WTC11 (cell line): ENCODE data around the gene NUP50. TPM values are rescaled to one million over a fixed set of nuclear protein-coding genes. Genes with fewer than 3 reads are reported as not detected.

Experiments used
- ATAC-seq: fragments of 200-7000 bp; cut with Tn5 transposase; 2 replicates; pipeline ENCODE4 v1.10.0; 2021; ENCODE audit warnings: mild to moderate bottlenecking, moderate library complexity
- CTCF ChIA-PET: fragments of 300-600 bp; sonication (Branson Sonifier 250); formaldehyde crosslinking; loops from one replicate; lab custom pipeline; 2021; ENCODE audit warnings: antibody characterized with exemption; lab: Charles Lee
- POLR2A ChIA-PET: fragments of 350-600 bp; sonication (Branson Sonifier 250); formaldehyde crosslinking; loops from one replicate; lab custom pipeline; 2021; ENCODE audit warnings: antibody characterized with exemption; lab: Charles Lee
- DNase-seq: peaks from one replicate; pipeline ENCODE4 v3.0.0; 2021; ENCODE audit warnings: low spot score
- H3K27ac Mint-ChIP-seq: 2 replicates; pipeline ENCODE4 v1.8.0; 2021; ENCODE audit warnings: mixed read lengths
- H3K27me3 Mint-ChIP-seq: 2 replicates; pipeline ENCODE4 v1.8.0; 2021; ENCODE audit warnings: low read depth, mild to moderate bottlenecking, moderate library complexity, mixed read lengths
- H3K36me3 Mint-ChIP-seq: 2 replicates; pipeline ENCODE4 v1.8.0; 2021; ENCODE audit warnings: mixed read lengths
- H3K4me1 Mint-ChIP-seq: 2 replicates; pipeline ENCODE4 v1.8.0; 2022; ENCODE audit warnings: mixed read lengths
- H3K4me3 Mint-ChIP-seq: 2 replicates; pipeline ENCODE4 v1.8.0; 2021; ENCODE audit warnings: mild to moderate bottlenecking, moderate library complexity, mixed read lengths
- H3K9me3 Mint-ChIP-seq: 2 replicates; pipeline ENCODE4 v1.8.0; 2021; ENCODE audit warnings: mixed read lengths
- ATF1 ChIP-seq: sonication (generic); formaldehyde crosslinking; IDR thresholded peaks from 2 replicates; pipeline ENCODE4 v1.8.1; 2023; ENCODE audit warnings: mild to moderate bottlenecking, moderate library complexity, missing genetic modification reagents
- ATF2 ChIP-seq: sonication (generic); formaldehyde crosslinking; IDR thresholded peaks from 2 replicates; pipeline ENCODE4 v1.8.1; 2022; ENCODE audit warnings: low read depth, missing genetic modification reagents, borderline replicate concordance
- CBFB ChIP-seq: sonication (generic); formaldehyde crosslinking; IDR thresholded peaks from 2 replicates; pipeline ENCODE4 v1.8.1; 2022; ENCODE audit warnings: mild to moderate bottlenecking, low read depth, missing genetic modification reagents
- ELF4 ChIP-seq: sonication (generic); formaldehyde crosslinking; IDR thresholded peaks from 2 replicates; pipeline ENCODE4 v1.8.1; 2022; ENCODE audit warnings: low read depth, mild to moderate bottlenecking, moderate library complexity, missing genetic modification reagents
- ETV6 ChIP-seq: sonication (generic); formaldehyde crosslinking; IDR thresholded peaks from 2 replicates; pipeline ENCODE4 v1.8.1; 2022; ENCODE audit warnings: mild to moderate bottlenecking, missing genetic modification reagents
- FOXP1 ChIP-seq: sonication (generic); formaldehyde crosslinking; IDR thresholded peaks from 2 replicates; pipeline ENCODE4 v1.8.0; 2022; ENCODE audit warnings: missing genetic modification reagents, mild to moderate bottlenecking, moderate library complexity, borderline replicate concordance
- GTF2I ChIP-seq: fragments of 250-450 bp; sonication (Bioruptor Pico); conservative IDR thresholded peaks from 2 replicates; pipeline ENCODE4 v1.4.0; 2021; ENCODE audit warnings: mild to moderate bottlenecking
- KAT7 ChIP-seq: sonication (generic); formaldehyde crosslinking; IDR thresholded peaks from 2 replicates; pipeline ENCODE4 v1.8.1; 2023; ENCODE audit warnings: missing genetic modification reagents, mild to moderate bottlenecking, borderline replicate concordance
- MXD4 ChIP-seq: fragments of 250-450 bp; sonication (Bioruptor Pico); IDR thresholded peaks from 2 replicates; pipeline ENCODE4 v1.8.0; 2021; ENCODE audit warnings: mild to moderate bottlenecking, moderate library complexity, borderline replicate concordance
- NFE2L1 ChIP-seq: sonication (generic); formaldehyde crosslinking; IDR thresholded peaks from 2 replicates; pipeline ENCODE4 v1.8.1; 2023; ENCODE audit warnings: missing genetic modification reagents
- SMAD3 ChIP-seq: sonication (generic); formaldehyde crosslinking; IDR thresholded peaks from 2 replicates; pipeline ENCODE4 v1.8.0; 2022; ENCODE audit warnings: missing genetic modification reagents, mild to moderate bottlenecking, borderline replicate concordance
- SOX15 ChIP-seq: fragments of 250-450 bp; sonication (Bioruptor Pico); IDR thresholded peaks from 2 replicates; pipeline ENCODE4 v1.9.0; 2021; ENCODE audit warnings: mild to moderate bottlenecking
- TCF7 ChIP-seq: sonication (generic); formaldehyde crosslinking; IDR thresholded peaks from 2 replicates; pipeline ENCODE4 v1.8.0; 2022; ENCODE audit warnings: mild to moderate bottlenecking, low read depth, missing genetic modification reagents, moderate library complexity
- ZBTB21 ChIP-seq: sonication (generic); formaldehyde crosslinking; IDR thresholded peaks from 2 replicates; pipeline ENCODE4 v1.8.1; 2023; ENCODE audit warnings: mild to moderate bottlenecking, missing genetic modification reagents, borderline replicate concordance
- ZNF423 ChIP-seq: fragments of 250-450 bp; sonication (Bioruptor Pico); IDR thresholded peaks from 2 replicates; pipeline ENCODE4 v2.1.2; 2022; ENCODE audit warnings: mild to moderate bottlenecking, moderate library complexity
- total RNA-seq: library from RNA; stranded (reverse); gene quantifications from 3 replicates; pipeline ENCODE4 v1.2.3, GENCODE V29; 2021
- TF ChIP-seq, protein P1 (sequence below): sonication (generic); formaldehyde crosslinking; IDR thresholded peaks from 2 replicates; pipeline ENCODE4 v1.8.1; 2022; ENCODE audit warnings: mild to moderate bottlenecking, missing genetic modification reagents, moderate library complexity, borderline replicate concordance
- TF ChIP-seq, protein P2 (sequence below): fragments of 250-450 bp; sonication (Bioruptor Pico); conservative IDR thresholded peaks from 2 replicates; pipeline ENCODE4 v1.9.0; 2021; ENCODE audit warnings: mild to moderate bottlenecking
- TF ChIP-seq, protein P3 (sequence below): sonication (generic); formaldehyde crosslinking; IDR thresholded peaks from 2 replicates; pipeline ENCODE4 v1.8.0; 2022; ENCODE audit warnings: mild to moderate bottlenecking, missing genetic modification reagents
- TF ChIP-seq, protein P4 (sequence below): fragments of 250-450 bp; sonication (Bioruptor Pico); IDR thresholded peaks from 2 replicates; pipeline ENCODE4 v1.9.0; 2021; ENCODE audit warnings: mild to moderate bottlenecking, borderline replicate concordance
- TF ChIP-seq, protein P5 (sequence below): sonication (generic); formaldehyde crosslinking; IDR thresholded peaks from 2 replicates; pipeline ENCODE4 v1.8.0; 2022; ENCODE audit warnings: missing genetic modification reagents

Gene NUP50
- total RNA-seq, 1 experiment from 2014 or later = 131 TPM

- ATAC-seq = no peak
- no peak overlapping the region for H3K27ac Mint-ChIP-seq
- no peaks in the 10 kb centered on the region for H3K27me3 Mint-ChIP-seq
- H3K4me3 Mint-ChIP-seq = no peak overlapping the region
- H3K4me1 Mint-ChIP-seq = peaks cover 37% of the 10 kb centered on the region
- ChIA-PET POLR2A (no interaction called here), CTCF (no interaction called here)
- DNase-seq = no peak
- H3K36me3 Mint-ChIP-seq = peaks cover 4% of the 10 kb centered on the region; the same call in 1 of the 2 replicates
- no peak for TF ChIP-seq SOX15
- TF ChIP-seq ZBTB21 (CRISPR knock-in tag) = no peak
- TF ChIP-seq, protein P1, sequence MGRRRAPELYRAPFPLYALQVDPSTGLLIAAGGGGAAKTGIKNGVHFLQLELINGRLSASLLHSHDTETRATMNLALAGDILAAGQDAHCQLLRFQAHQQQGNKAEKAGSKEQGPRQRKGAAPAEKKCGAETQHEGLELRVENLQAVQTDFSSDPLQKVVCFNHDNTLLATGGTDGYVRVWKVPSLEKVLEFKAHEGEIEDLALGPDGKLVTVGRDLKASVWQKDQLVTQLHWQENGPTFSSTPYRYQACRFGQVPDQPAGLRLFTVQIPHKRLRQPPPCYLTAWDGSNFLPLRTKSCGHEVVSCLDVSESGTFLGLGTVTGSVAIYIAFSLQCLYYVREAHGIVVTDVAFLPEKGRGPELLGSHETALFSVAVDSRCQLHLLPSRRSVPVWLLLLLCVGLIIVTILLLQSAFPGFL (CRISPR knock-in tag) = no peak
- TF ChIP-seq ZNF423 (CRISPR knock-in tag) = no peak
- TF ChIP-seq TCF7 (CRISPR knock-in tag) = no peak
- TF ChIP-seq FOXP1 = no peak
- TF ChIP-seq, protein P2, sequence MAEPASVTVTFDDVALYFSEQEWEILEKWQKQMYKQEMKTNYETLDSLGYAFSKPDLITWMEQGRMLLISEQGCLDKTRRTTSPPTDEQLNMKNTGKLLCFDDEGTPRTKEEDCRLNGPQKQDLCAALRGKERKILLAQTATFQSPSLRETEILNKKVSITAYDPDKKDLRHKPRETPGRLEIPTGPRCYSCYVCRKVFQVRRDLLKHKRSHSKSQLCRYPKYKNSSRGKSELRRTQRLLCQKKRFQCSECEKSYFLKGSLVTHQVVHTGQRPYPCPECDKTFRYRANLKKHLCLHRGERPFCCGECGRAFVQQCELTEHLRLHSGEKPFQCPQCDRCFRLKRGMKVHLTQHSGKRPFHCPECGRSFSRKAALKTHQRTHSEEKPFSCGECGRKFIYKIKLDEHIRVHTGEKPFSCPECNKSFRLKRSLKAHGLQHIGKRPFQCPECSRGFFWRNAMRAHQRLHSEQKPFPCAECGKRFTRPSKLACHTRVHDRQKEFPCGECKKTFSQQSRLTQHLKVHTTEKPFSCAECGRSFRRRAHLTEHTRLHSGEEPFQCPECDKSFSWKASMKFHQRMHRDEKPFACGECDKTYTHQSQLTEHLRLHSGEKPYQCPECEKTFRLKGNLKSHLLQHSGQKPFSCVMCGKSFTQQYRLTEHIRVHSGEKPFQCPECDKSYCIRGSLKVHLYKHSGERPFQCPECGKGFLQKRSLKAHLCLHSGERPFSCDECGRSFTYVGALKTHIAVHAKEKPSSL (CRISPR knock-in tag) = no peak
- no peak for TF ChIP-seq NFE2L1 (CRISPR knock-in tag)
- no peak for TF ChIP-seq KAT7 (CRISPR knock-in tag)
- H3K9me3 Mint-ChIP-seq = no peaks in the 10 kb centered on the region
These were observed 31.9 kb downstream of the NUP50 start for GRCh38 chr22:45195616-45196015.

GRCh38 chr22:45196308-45196707 is 32.6 kb downstream of the NUP50 start:
- Mint-ChIP-seq H3K4me1 (peaks cover 37% of the 10 kb centered on the region), H3K36me3 (peaks cover 4% of the 10 kb centered on the region; the same call in 1 of the 2 replicates)
- ChIA-PET CTCF (no interaction called here), POLR2A (no interaction called here)
- TF ChIP-seq, protein P3, sequence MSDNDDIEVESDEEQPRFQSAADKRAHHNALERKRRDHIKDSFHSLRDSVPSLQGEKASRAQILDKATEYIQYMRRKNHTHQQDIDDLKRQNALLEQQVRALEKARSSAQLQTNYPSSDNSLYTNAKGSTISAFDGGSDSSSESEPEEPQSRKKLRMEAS = no peak
- TF ChIP-seq ATF1 (CRISPR knock-in tag) = no peak
- TF ChIP-seq CBFB (CRISPR knock-in tag) = no peak
- no peak for TF ChIP-seq GTF2I (CRISPR knock-in tag)
- TF ChIP-seq, protein P4, sequence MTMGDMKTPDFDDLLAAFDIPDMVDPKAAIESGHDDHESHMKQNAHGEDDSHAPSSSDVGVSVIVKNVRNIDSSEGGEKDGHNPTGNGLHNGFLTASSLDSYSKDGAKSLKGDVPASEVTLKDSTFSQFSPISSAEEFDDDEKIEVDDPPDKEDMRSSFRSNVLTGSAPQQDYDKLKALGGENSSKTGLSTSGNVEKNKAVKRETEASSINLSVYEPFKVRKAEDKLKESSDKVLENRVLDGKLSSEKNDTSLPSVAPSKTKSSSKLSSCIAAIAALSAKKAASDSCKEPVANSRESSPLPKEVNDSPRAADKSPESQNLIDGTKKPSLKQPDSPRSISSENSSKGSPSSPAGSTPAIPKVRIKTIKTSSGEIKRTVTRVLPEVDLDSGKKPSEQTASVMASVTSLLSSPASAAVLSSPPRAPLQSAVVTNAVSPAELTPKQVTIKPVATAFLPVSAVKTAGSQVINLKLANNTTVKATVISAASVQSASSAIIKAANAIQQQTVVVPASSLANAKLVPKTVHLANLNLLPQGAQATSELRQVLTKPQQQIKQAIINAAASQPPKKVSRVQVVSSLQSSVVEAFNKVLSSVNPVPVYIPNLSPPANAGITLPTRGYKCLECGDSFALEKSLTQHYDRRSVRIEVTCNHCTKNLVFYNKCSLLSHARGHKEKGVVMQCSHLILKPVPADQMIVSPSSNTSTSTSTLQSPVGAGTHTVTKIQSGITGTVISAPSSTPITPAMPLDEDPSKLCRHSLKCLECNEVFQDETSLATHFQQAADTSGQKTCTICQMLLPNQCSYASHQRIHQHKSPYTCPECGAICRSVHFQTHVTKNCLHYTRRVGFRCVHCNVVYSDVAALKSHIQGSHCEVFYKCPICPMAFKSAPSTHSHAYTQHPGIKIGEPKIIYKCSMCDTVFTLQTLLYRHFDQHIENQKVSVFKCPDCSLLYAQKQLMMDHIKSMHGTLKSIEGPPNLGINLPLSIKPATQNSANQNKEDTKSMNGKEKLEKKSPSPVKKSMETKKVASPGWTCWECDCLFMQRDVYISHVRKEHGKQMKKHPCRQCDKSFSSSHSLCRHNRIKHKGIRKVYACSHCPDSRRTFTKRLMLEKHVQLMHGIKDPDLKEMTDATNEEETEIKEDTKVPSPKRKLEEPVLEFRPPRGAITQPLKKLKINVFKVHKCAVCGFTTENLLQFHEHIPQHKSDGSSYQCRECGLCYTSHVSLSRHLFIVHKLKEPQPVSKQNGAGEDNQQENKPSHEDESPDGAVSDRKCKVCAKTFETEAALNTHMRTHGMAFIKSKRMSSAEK (CRISPR knock-in tag) = no peak
- TF ChIP-seq, protein P5, sequence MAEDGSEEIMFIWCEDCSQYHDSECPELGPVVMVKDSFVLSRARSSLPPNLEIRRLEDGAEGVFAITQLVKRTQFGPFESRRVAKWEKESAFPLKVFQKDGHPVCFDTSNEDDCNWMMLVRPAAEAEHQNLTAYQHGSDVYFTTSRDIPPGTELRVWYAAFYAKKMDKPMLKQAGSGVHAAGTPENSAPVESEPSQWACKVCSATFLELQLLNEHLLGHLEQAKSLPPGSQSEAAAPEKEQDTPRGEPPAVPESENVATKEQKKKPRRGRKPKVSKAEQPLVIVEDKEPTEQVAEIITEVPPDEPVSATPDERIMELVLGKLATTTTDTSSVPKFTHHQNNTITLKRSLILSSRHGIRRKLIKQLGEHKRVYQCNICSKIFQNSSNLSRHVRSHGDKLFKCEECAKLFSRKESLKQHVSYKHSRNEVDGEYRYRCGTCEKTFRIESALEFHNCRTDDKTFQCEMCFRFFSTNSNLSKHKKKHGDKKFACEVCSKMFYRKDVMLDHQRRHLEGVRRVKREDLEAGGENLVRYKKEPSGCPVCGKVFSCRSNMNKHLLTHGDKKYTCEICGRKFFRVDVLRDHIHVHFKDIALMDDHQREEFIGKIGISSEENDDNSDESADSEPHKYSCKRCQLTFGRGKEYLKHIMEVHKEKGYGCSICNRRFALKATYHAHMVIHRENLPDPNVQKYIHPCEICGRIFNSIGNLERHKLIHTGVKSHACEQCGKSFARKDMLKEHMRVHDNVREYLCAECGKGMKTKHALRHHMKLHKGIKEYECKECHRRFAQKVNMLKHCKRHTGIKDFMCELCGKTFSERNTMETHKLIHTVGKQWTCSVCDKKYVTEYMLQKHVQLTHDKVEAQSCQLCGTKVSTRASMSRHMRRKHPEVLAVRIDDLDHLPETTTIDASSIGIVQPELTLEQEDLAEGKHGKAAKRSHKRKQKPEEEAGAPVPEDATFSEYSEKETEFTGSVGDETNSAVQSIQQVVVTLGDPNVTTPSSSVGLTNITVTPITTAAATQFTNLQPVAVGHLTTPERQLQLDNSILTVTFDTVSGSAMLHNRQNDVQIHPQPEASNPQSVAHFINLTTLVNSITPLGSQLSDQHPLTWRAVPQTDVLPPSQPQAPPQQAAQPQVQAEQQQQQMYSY = no peak
- no peak for TF ChIP-seq MXD4
- no peak for TF ChIP-seq ATF2
- no peak for TF ChIP-seq ELF4
- TF ChIP-seq SMAD3 (CRISPR knock-in tag) = no peak
- no peak for TF ChIP-seq ETV6 (CRISPR knock-in tag)
- TF ChIP-seq, all 79 proteins: peak for 0
- H3K4me3 Mint-ChIP-seq = no peak overlapping the region
- no peak overlapping the region for H3K27ac Mint-ChIP-seq
- ATAC-seq = no peak
- no peak for DNase-seq
- H3K9me3 Mint-ChIP-seq = no peaks in the 10 kb centered on the region
- H3K27me3 Mint-ChIP-seq = no peaks in the 10 kb centered on the region
